ENCODE data around the gene SNRK. TPM values are rescaled to one million over a fixed set of nuclear protein-coding genes. Genes with fewer than 3 reads are reported as not detected.

Gene SNRK
- total RNA-seq, 1 experiment from 2014 or later: 11.8 TPM

DNA sequence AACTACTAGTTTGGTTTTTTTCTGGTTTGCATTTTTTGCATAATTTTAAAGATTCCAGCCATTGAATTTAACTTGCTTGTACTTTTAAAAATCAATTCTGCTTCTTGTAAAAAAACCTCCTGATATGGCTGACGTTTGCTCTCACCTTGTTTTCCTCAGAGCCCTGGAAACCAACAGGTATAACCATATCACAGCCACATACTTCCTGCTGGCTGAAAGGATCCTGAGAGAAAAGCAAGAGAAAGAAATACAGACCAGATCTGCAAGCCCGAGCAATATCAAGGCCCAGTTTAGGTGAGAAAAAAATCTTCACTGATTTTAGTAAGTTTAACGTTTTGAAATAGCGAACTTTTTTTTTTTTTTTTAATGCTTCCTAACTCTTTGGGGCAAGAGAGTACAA lies 56.8 kb downstream of the SNRK start (continued):
- TF ChIP-seq, protein P1, sequence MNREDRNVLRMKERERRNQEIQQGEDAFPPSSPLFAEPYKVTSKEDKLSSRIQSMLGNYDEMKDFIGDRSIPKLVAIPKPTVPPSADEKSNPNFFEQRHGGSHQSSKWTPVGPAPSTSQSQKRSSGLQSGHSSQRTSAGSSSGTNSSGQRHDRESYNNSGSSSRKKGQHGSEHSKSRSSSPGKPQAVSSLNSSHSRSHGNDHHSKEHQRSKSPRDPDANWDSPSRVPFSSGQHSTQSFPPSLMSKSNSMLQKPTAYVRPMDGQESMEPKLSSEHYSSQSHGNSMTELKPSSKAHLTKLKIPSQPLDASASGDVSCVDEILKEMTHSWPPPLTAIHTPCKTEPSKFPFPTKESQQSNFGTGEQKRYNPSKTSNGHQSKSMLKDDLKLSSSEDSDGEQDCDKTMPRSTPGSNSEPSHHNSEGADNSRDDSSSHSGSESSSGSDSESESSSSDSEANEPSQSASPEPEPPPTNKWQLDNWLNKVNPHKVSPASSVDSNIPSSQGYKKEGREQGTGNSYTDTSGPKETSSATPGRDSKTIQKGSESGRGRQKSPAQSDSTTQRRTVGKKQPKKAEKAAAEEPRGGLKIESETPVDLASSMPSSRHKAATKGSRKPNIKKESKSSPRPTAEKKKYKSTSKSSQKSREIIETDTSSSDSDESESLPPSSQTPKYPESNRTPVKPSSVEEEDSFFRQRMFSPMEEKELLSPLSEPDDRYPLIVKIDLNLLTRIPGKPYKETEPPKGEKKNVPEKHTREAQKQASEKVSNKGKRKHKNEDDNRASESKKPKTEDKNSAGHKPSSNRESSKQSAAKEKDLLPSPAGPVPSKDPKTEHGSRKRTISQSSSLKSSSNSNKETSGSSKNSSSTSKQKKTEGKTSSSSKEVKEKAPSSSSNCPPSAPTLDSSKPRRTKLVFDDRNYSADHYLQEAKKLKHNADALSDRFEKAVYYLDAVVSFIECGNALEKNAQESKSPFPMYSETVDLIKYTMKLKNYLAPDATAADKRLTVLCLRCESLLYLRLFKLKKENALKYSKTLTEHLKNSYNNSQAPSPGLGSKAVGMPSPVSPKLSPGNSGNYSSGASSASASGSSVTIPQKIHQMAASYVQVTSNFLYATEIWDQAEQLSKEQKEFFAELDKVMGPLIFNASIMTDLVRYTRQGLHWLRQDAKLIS (CRISPR knock-in tag; IDR thresholded peaks at IDR 0.05; ENCODE audit: borderline replicate concordance): no peak
- TF ChIP-seq, protein P2, sequence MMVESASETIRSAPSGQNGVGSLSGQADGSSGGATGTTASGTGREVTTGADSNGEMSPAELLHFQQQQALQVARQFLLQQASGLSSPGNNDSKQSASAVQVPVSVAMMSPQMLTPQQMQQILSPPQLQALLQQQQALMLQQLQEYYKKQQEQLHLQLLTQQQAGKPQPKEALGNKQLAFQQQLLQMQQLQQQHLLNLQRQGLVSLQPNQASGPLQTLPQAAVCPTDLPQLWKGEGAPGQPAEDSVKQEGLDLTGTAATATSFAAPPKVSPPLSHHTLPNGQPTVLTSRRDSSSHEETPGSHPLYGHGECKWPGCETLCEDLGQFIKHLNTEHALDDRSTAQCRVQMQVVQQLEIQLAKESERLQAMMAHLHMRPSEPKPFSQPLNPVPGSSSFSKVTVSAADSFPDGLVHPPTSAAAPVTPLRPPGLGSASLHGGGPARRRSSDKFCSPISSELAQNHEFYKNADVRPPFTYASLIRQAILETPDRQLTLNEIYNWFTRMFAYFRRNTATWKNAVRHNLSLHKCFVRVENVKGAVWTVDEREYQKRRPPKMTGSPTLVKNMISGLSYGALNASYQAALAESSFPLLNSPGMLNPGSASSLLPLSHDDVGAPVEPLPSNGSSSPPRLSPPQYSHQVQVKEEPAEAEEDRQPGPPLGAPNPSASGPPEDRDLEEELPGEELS (CRISPR knock-in tag; IDR thresholded peaks at IDR 0.05): no peak
- TF ChIP-seq, protein P3, sequence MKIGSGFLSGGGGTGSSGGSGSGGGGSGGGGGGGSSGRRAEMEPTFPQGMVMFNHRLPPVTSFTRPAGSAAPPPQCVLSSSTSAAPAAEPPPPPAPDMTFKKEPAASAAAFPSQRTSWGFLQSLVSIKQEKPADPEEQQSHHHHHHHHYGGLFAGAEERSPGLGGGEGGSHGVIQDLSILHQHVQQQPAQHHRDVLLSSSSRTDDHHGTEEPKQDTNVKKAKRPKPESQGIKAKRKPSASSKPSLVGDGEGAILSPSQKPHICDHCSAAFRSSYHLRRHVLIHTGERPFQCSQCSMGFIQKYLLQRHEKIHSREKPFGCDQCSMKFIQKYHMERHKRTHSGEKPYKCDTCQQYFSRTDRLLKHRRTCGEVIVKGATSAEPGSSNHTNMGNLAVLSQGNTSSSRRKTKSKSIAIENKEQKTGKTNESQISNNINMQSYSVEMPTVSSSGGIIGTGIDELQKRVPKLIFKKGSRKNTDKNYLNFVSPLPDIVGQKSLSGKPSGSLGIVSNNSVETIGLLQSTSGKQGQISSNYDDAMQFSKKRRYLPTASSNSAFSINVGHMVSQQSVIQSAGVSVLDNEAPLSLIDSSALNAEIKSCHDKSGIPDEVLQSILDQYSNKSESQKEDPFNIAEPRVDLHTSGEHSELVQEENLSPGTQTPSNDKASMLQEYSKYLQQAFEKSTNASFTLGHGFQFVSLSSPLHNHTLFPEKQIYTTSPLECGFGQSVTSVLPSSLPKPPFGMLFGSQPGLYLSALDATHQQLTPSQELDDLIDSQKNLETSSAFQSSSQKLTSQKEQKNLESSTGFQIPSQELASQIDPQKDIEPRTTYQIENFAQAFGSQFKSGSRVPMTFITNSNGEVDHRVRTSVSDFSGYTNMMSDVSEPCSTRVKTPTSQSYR (CRISPR knock-in tag; IDR thresholded peaks at IDR 0.05): no peak
- TF ChIP-seq GABPB1 (CRISPR knock-in tag; IDR thresholded peaks at IDR 0.05): no peak
- TF ChIP-seq SMAD3 (CRISPR knock-in tag; IDR thresholded peaks at IDR 0.05; ENCODE audit: borderline replicate concordance): no peak
- TF ChIP-seq, protein P4, sequence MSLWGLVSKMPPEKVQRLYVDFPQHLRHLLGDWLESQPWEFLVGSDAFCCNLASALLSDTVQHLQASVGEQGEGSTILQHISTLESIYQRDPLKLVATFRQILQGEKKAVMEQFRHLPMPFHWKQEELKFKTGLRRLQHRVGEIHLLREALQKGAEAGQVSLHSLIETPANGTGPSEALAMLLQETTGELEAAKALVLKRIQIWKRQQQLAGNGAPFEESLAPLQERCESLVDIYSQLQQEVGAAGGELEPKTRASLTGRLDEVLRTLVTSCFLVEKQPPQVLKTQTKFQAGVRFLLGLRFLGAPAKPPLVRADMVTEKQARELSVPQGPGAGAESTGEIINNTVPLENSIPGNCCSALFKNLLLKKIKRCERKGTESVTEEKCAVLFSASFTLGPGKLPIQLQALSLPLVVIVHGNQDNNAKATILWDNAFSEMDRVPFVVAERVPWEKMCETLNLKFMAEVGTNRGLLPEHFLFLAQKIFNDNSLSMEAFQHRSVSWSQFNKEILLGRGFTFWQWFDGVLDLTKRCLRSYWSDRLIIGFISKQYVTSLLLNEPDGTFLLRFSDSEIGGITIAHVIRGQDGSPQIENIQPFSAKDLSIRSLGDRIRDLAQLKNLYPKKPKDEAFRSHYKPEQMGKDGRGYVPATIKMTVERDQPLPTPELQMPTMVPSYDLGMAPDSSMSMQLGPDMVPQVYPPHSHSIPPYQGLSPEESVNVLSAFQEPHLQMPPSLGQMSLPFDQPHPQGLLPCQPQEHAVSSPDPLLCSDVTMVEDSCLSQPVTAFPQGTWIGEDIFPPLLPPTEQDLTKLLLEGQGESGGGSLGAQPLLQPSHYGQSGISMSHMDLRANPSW (CRISPR knock-in tag; conservative IDR thresholded peaks at IDR 0.05; ENCODE audit: low read depth): no peak
- no peak for TF ChIP-seq RELA (CRISPR knock-in tag; IDR thresholded peaks at IDR 0.05; ENCODE audit: borderline replicate concordance)
- no peak for TF ChIP-seq NFATC4 (CRISPR knock-in tag; IDR thresholded peaks at IDR 0.05)
- TF ChIP-seq NR1H2 (CRISPR knock-in tag; IDR thresholded peaks at IDR 0.05): no peak
- TF ChIP-seq ZNF416 (CRISPR knock-in tag; IDR thresholded peaks at IDR 0.05): no peak
- TF ChIP-seq, protein P5, sequence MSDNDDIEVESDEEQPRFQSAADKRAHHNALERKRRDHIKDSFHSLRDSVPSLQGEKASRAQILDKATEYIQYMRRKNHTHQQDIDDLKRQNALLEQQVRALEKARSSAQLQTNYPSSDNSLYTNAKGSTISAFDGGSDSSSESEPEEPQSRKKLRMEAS (CRISPR knock-in tag; IDR thresholded peaks at IDR 0.05): no peak

DNA sequence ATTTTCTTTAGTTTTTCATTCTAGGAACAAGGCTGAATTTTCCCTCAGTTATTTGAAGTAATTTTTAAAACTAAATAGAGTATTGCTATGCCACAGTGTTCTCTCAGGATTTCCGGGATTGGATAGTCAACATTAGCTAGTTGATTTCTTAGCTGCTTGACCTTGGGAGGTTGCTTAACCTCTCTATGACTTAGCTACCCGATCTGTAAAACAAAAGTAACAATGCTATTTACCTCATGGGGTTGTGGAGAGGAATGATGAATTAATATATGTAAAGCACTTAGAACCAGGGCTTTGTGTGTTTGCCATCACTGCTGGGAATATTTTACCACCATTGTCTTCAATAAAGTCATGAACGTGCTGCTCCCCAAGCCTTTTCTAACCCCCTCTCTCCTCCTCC lies 57.5 kb downstream of the SNRK start:
- no peak for DNase-seq (ENCODE audit: low spot score)
- H3K27ac Mint-ChIP-seq: peak overlapping the region; percentile 93; the same call in 1 of the 2 replicates
- H3K4me3 Mint-ChIP-seq: no peak overlapping the region
- H3K27me3 Mint-ChIP-seq (ENCODE audit: low read depth): no peaks in the 10 kb centered on the region; the same call in 1 of the 2 replicates
- TF ChIP-seq, protein P6, sequence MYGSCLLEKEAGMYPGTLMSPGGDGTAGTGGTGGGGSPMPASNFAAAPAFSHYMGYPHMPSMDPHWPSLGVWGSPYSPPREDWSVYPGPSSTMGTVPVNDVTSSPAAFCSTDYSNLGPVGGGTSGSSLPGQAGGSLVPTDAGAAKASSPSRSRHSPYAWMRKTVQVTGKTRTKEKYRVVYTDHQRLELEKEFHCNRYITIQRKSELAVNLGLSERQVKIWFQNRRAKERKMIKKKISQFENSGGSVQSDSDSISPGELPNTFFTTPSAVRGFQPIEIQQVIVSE (CRISPR knock-in tag; IDR thresholded peaks at IDR 0.05; ENCODE audit: borderline replicate concordance): no peak
- peak; percentile 48 for ATAC-seq
- CTCF ChIA-PET: no interaction called here
- H3K4me1 Mint-ChIP-seq: peaks cover 39% of the 10 kb centered on the region
- POLR2A ChIA-PET: no interaction called here
- peaks cover 3% of the 10 kb centered on the region for H3K9me3 Mint-ChIP-seq
- H3K36me3 Mint-ChIP-seq: peaks cover 43% of the 10 kb centered on the region

All from WTC11 (cell line).